ENCODE data around the gene CCDC142.

- no peak for TF ChIP-seq CTCF (IDR thresholded peaks at IDR 0.05; ENCODE audit: low read length)
- no peak for TF ChIP-seq EZH2 (optimal IDR thresholded peaks at IDR 0.05; ENCODE audit: low read depth, low read length)
Observed at GRCh38 chr2:74472086-74472944, 10.5 kb downstream of the CCDC142 start, which contains the start of gene MRPL53.

Measured in MM.1S (cell line).